Trophoblast cell (in vitro differentiated cells and primary cell): ENCODE data around the gene HIKESHI.

Source experiments
- DNase-seq, 2 donors: peaks; one replicate each; pipeline ENCODE4 v3.0.0-alpha.2; 2016
- H2AFZ ChIP-seq: 2 replicates; pipeline ENCODE4 v1.6.1; 2013; ENCODE audit warnings: low read length, moderate library complexity, mild to moderate bottlenecking; ENCODE audit not compliant: insufficient read depth, poor library complexity
- H2AK5ac ChIP-seq: 2 replicates; pipeline ENCODE4 v1.6.1; 2013; ENCODE audit warnings: mild to moderate bottlenecking, low read length
- H2BK120ac ChIP-seq: 2 replicates; pipeline ENCODE4 v1.6.1; 2013; ENCODE audit warnings: low read length, mild to moderate bottlenecking, moderate library complexity; ENCODE audit not compliant: insufficient read depth, poor library complexity
- H2BK12ac ChIP-seq: 2 replicates; pipeline ENCODE4 v1.6.1; 2013; ENCODE audit warnings: mild to moderate bottlenecking, low read length, moderate library complexity
- H2BK5ac ChIP-seq: 2 replicates; pipeline ENCODE4 v1.6.1; 2013; ENCODE audit warnings: low read length, low read depth, moderate library complexity, mild to moderate bottlenecking; ENCODE audit not compliant: poor library complexity
- H3K14ac ChIP-seq: 2 replicates; pipeline ENCODE4 v1.6.1; 2013; ENCODE audit warnings: mild to moderate bottlenecking, low read length
- H3K18ac ChIP-seq: 2 replicates; pipeline ENCODE4 v1.6.1; 2013; ENCODE audit warnings: mild to moderate bottlenecking, low read length
- H3K23ac ChIP-seq: 2 replicates; pipeline ENCODE4 v1.6.1; 2013; ENCODE audit warnings: low read length
- H3K27ac ChIP-seq: 2 replicates; pipeline ENCODE4 v1.5.1; 2013; ENCODE audit warnings: low read depth, mild to moderate bottlenecking, inconsistent platforms, low read length, moderate library complexity
- H3K27me3 ChIP-seq: 2 replicates; pipeline ENCODE4 v1.6.1; 2013; ENCODE audit warnings: inconsistent platforms, mild to moderate bottlenecking, low read length, moderate library complexity; ENCODE audit not compliant: insufficient read depth
- H3K36me3 ChIP-seq, 2 experiments: 1 replicate in 1 of 2; 2 replicates in 1 of 2; pipeline ENCODE4 v1.6.1; 2013; ENCODE audit warnings: low read length in 2 of 2, mild to moderate bottlenecking in 2 of 2, moderate library complexity in 1 of 2; ENCODE audit not compliant: insufficient read depth in 2 of 2, control insufficient read depth in 1 of 2
- H3K4ac ChIP-seq: 2 replicates; pipeline ENCODE4 v1.6.1; 2013; ENCODE audit warnings: low read depth, mild to moderate bottlenecking, low read length, moderate library complexity
- H3K4me1 ChIP-seq, 2 experiments: 1 replicate in 1 of 2; 2 replicates in 1 of 2; pipeline ENCODE4 v1.6.1; 2013; ENCODE audit warnings: low read length in 2 of 2, mild to moderate bottlenecking in 2 of 2, moderate library complexity in 1 of 2; ENCODE audit not compliant: insufficient read depth in 2 of 2, control insufficient read depth in 1 of 2
- H3K4me2 ChIP-seq: 2 replicates; pipeline ENCODE4 v1.6.1; 2013; ENCODE audit warnings: inconsistent platforms, mild to moderate bottlenecking, low read length, moderate library complexity
- H3K4me3 ChIP-seq: 2 replicates; pipeline ENCODE4 v1.5.1; 2013; ENCODE audit warnings: mild to moderate bottlenecking, low read depth, low read length, inconsistent platforms
- H3K79me1 ChIP-seq: one replicate; pipeline ENCODE4 v1.6.1; 2013; ENCODE audit warnings: low read length
- H3K79me2 ChIP-seq: 2 replicates; pipeline ENCODE4 v1.6.1; 2013; ENCODE audit warnings: low read length, mild to moderate bottlenecking; ENCODE audit not compliant: control insufficient read depth, insufficient read depth, poor library complexity
- H3K9ac ChIP-seq: 2 replicates; pipeline ENCODE4 v1.6.1; 2013; ENCODE audit warnings: mild to moderate bottlenecking, low read length
- H3K9me3 ChIP-seq: 2 replicates; pipeline ENCODE4 v1.6.1; 2013; ENCODE audit warnings: low read depth, mild to moderate bottlenecking, control low read depth, inconsistent platforms, low read length; ENCODE audit not compliant: insufficient read depth
- H4K12ac ChIP-seq: 2 replicates; pipeline ENCODE4 v1.6.1; 2013; ENCODE audit warnings: low read depth, mild to moderate bottlenecking, low read length, moderate library complexity
- H4K8ac ChIP-seq: 2 replicates; pipeline ENCODE4 v1.6.1; 2013; ENCODE audit warnings: low read depth, mild to moderate bottlenecking, low read length, moderate library complexity
- H4K91ac ChIP-seq: one replicate; pipeline ENCODE4 v1.6.1; 2013; ENCODE audit warnings: low read depth, mild to moderate bottlenecking, low read length, moderate library complexity
- WGBS: extraction: QIAGEN DNeasy Blood & Tissue Kit; methylation state at CpG from one replicate; pipeline ENCODE4 v1.1.7; 2013; ENCODE audit warnings: missing lambda C conversion rate; ENCODE audit not compliant: insufficient read length, insufficient coverage; ENCODE audit errors: extremely low coverage; 5-methylcytosine and 5-hydroxymethylcytosine counted together

HIKESHI gene

GRCh38 chr11:86337227-86337626, 35.2 kb downstream of the HIKESHI start:
- no peak for DNase-seq
- Histone ChIP-seq H3K4me2 (no peak overlapping the region), H3K23ac (no peak overlapping the region), H3K36me3 (peaks cover 0 to 7% of the 10 kb centered on the region in 2 experiments), H2BK5ac (no peak overlapping the region), H3K4me1 (no peaks in the 10 kb centered on the region), H3K27ac (no peak overlapping the region), H3K14ac (no peak overlapping the region), H4K91ac (no peak overlapping the region), H3K18ac (no peak overlapping the region), H3K79me2 (no peaks in the 10 kb centered on the region), H3K4ac (no peak overlapping the region), H2AK5ac (no peak overlapping the region), H3K27me3 (no peaks in the 10 kb centered on the region), H3K9me3 (no peaks in the 10 kb centered on the region), H3K9ac (no peak overlapping the region), H2AFZ (no peak overlapping the region), H2BK12ac (no peak overlapping the region), H3K79me1 (peaks cover 4% of the 10 kb centered on the region), H4K8ac (no peak overlapping the region), H4K12ac (no peak overlapping the region), H2BK120ac (no peak overlapping the region), H3K4me3 (no peak overlapping the region)
- no CpG with 5 or more reads among the region's 2 CpGs for WGBS

- no peak overlapping the region for H3K9ac ChIP-seq
- no peak overlapping the region for H2BK120ac ChIP-seq
- no peaks in the 10 kb centered on the region for H3K4me1 ChIP-seq
- no CpG with 5 or more reads among the region's 3 CpGs for WGBS
- no peaks in the 10 kb centered on the region for H3K27me3 ChIP-seq
- peaks cover 0 to 9% of the 10 kb centered on the region in 2 experiments for H3K36me3 ChIP-seq
- no peak overlapping the region for H4K91ac ChIP-seq
- no peak overlapping the region for H4K12ac ChIP-seq
- H2BK5ac ChIP-seq, result no peak overlapping the region
- H3K79me2 ChIP-seq, result no peaks in the 10 kb centered on the region
- no peak overlapping the region for H3K18ac ChIP-seq
- no peak overlapping the region for H2AK5ac ChIP-seq
- no peak overlapping the region for H3K4ac ChIP-seq
- H2BK12ac ChIP-seq, result no peak overlapping the region
- no peak overlapping the region for H2AFZ ChIP-seq
- no peak overlapping the region for H3K4me3 ChIP-seq
- H3K27ac ChIP-seq, result no peak overlapping the region
- H3K14ac ChIP-seq, result no peak overlapping the region
- H3K79me1 ChIP-seq, result peaks cover under 1% of the 10 kb centered on the region
- H3K23ac ChIP-seq, result no peak overlapping the region
- peak in 1 of 2 donors; percentile 13 for DNase-seq
- H4K8ac ChIP-seq, result no peak overlapping the region
- no peaks in the 10 kb centered on the region for H3K9me3 ChIP-seq
- H3K4me2 ChIP-seq, result no peak overlapping the region
Observed at GRCh38 chr11:86341382-86341781, 39.3 kb downstream of the HIKESHI start.

- H4K8ac ChIP-seq, result no peak overlapping the region
- no peaks in the 10 kb centered on the region for H3K4me1 ChIP-seq
- no peak for DNase-seq
- H3K14ac ChIP-seq, result no peak overlapping the region
- H3K4me3 ChIP-seq, result no peak overlapping the region
- no peak overlapping the region for H4K91ac ChIP-seq
- no peak overlapping the region for H3K4ac ChIP-seq
- no peak overlapping the region for H3K27ac ChIP-seq
- no peak overlapping the region for H2AFZ ChIP-seq
- no peaks in the 10 kb centered on the region for H3K27me3 ChIP-seq
- H2AK5ac ChIP-seq, result no peak overlapping the region
- H3K36me3 ChIP-seq, result peaks cover 2 to 3% of the 10 kb centered on the region in 2 experiments
- no CpG with 5 or more reads among the region's 3 CpGs for WGBS
- no peak overlapping the region for H3K23ac ChIP-seq
- H3K9me3 ChIP-seq, result no peaks in the 10 kb centered on the region
- H4K12ac ChIP-seq, result no peak overlapping the region
- no peaks in the 10 kb centered on the region for H3K79me1 ChIP-seq
- H3K79me2 ChIP-seq, result no peaks in the 10 kb centered on the region
- no peak overlapping the region for H2BK12ac ChIP-seq
- H3K9ac ChIP-seq, result no peak overlapping the region
- no peak overlapping the region for H3K4me2 ChIP-seq
- H3K18ac ChIP-seq, result no peak overlapping the region
- H2BK120ac ChIP-seq, result no peak overlapping the region
- no peak overlapping the region for H2BK5ac ChIP-seq
Observed at GRCh38 chr11:86346513-86346912, 44.5 kb downstream of the HIKESHI start.

GRCh38 chr11:86355256-86355655, 53.2 kb downstream of the HIKESHI start:
- Histone ChIP-seq H3K27ac (no peak overlapping the region), H3K4ac (no peak overlapping the region), H4K12ac (no peak overlapping the region), H2BK120ac (no peak overlapping the region), H3K27me3 (no peaks in the 10 kb centered on the region), H2AFZ (no peak overlapping the region), H3K9ac (no peak overlapping the region), H4K91ac (no peak overlapping the region), H3K9me3 (no peaks in the 10 kb centered on the region), H2BK5ac (no peak overlapping the region), H3K4me3 (no peak overlapping the region), H3K36me3 (no peaks in the 10 kb centered on the region), H2AK5ac (no peak overlapping the region), H3K14ac (no peak overlapping the region), H3K23ac (no peak overlapping the region), H2BK12ac (no peak overlapping the region), H4K8ac (no peak overlapping the region), H3K79me2 (no peaks in the 10 kb centered on the region), H3K4me2 (no peak overlapping the region), H3K4me1 (peaks cover 7 to 10% of the 10 kb centered on the region in 2 experiments), H3K79me1 (peaks cover 2% of the 10 kb centered on the region), H3K18ac (no peak overlapping the region)
- DNase-seq, result no peak
- no CpG with 5 or more reads among the region's 4 CpGs for WGBS
